GM12892 (cell line): ENCODE measurements around the gene LPIN3.

ENCODE experiments used
- POLR2A ChIP-seq: IDR thresholded peaks from 2 replicates; pipeline ENCODE4 v1.6.1; 2011; ENCODE audit warnings: low read depth, low read length, control low read depth
- POLR2AphosphoS5 ChIP-seq: IDR thresholded peaks from 2 replicates; pipeline ENCODE4 v1.6.1; 2011; ENCODE audit warnings: low read depth, low read length, control low read depth

- TF ChIP-seq POLR2A (no peak), POLR2AphosphoS5 (no peak)
These were observed 66.3 kb downstream of the LPIN3 start for GRCh38 chr20:41406896-41407444.
